ENCODE measurements around the gene TMEM129.

DNA sequence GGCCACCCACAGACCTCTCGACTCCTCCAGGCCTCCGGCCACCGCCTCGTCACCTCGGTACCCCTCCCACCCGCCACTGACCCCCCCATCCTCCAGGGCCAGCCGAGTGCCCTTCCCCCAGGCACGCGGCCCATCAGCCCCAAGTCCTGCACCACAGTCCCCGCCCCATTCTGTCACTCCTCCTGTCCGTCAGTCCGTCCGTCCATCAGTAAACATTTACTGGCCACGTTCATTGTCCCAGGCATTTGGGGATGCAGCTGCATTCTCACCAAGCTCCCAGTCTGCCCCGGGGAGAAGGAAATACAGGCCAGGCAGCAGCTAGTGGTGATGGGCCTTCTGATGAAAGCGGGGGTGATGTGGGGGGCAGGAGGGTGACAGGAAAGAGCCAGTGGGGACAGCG is 36.7 kb upstream of the TMEM129 start:
- TF ChIP-seq, protein P1, sequence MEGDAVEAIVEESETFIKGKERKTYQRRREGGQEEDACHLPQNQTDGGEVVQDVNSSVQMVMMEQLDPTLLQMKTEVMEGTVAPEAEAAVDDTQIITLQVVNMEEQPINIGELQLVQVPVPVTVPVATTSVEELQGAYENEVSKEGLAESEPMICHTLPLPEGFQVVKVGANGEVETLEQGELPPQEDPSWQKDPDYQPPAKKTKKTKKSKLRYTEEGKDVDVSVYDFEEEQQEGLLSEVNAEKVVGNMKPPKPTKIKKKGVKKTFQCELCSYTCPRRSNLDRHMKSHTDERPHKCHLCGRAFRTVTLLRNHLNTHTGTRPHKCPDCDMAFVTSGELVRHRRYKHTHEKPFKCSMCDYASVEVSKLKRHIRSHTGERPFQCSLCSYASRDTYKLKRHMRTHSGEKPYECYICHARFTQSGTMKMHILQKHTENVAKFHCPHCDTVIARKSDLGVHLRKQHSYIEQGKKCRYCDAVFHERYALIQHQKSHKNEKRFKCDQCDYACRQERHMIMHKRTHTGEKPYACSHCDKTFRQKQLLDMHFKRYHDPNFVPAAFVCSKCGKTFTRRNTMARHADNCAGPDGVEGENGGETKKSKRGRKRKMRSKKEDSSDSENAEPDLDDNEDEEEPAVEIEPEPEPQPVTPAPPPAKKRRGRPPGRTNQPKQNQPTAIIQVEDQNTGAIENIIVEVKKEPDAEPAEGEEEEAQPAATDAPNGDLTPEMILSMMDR (conservative IDR thresholded peaks at IDR 0.05): no peak
- TF ChIP-seq EZH2 (IDR thresholded peaks at IDR 0.05; ENCODE audit: low read depth): no peak

Measured in PC-9 (cell line).